A549 (cell line): ENCODE results near the gene DGKK. TPM values are rescaled to one million over a fixed set of nuclear protein-coding genes. Genes with fewer than 3 reads are reported as not detected.

ENCODE experiments used
- ATAC-seq, 2 experiments: fragments of 200-7000 bp in 1 of 2; fragments of >200 bp in 1 of 2; cut with Nextera tagmentation in 1 of 2; cut with Tn5 transposase in 1 of 2; 3 replicates each; pipeline versions ENCODE4 v1.8.0 to v1.9.1; 2018 to 2020; ENCODE audit warnings: mild to moderate bottlenecking in 1 of 2, moderate library complexity in 1 of 2
- CTCF ChIA-PET: fragments of 300-600 bp; sonication (Branson Sonifier 250); formaldehyde crosslinking; extraction: SDS; loops from one replicate; lab custom pipeline; 2021; ENCODE audit warnings: antibody characterized with exemption, inconsistent platforms; lab: Yijun Ruan, JAX
- POLR2A ChIA-PET: fragments of 350-600 bp; formaldehyde crosslinking; extraction: SDS; loops from one replicate; lab custom pipeline; 2021; ENCODE audit warnings: antibody characterized with exemption, inconsistent platforms; lab: Yijun Ruan, JAX
- DNase-seq, 2 experiments: peaks; one replicate each; pipeline versions ENCODE4 v3.0.0 to v3.0.0-alpha.2; 2011 to 2016; ENCODE audit warnings: low read depth in 1 of 2, low spot score in 1 of 2
- FAIRE-seq: peaks from 2 replicates; lab custom pipeline; 2011; peaks lifted over from hg19 to GRCh38; lab: Jason Lieb, UNC
- H3K27ac ChIP-seq, 2 experiments: fragments of >200 bp; sonication (Bioruptor Twin); formaldehyde crosslinking; 3 replicates each; pipeline ENCODE4 v1.5.1; 2016 to 2017
- H3K4me1 ChIP-seq: fragments of >200 bp; sonication (Bioruptor Twin); formaldehyde crosslinking; 3 replicates; pipeline ENCODE4 v1.6.1; 2016
- H3K4me2 ChIP-seq: fragments of >200 bp; sonication (Bioruptor Twin); formaldehyde crosslinking; 3 replicates; pipeline ENCODE4 v1.6.1; 2016
- H3K4me3 ChIP-seq: fragments of >200 bp; sonication (Bioruptor Twin); formaldehyde crosslinking; 3 replicates; pipeline ENCODE4 v1.5.1; 2016
- H3K9me3 ChIP-seq: fragments of >200 bp; sonication (Bioruptor Twin); formaldehyde crosslinking; 3 replicates; pipeline ENCODE4 v1.6.1; 2016
- BHLHE40 ChIP-seq: IDR thresholded peaks from 2 replicates; pipeline ENCODE4 v1.6.1; 2012; ENCODE audit warnings: low read depth, low read length, inconsistent platforms
- CEBPB ChIP-seq, 2 experiments: fragments of >200 bp in 1 of 2; sonication (Bioruptor Twin) in 1 of 2; formaldehyde crosslinking in 1 of 2; IDR thresholded peaks; 2 replicates each; pipeline ENCODE4 v1.6.1; 2012 to 2016
- CHD2 ChIP-seq: fragments of 150-350 bp; IDR thresholded peaks from 2 replicates; pipeline ENCODE4 v1.6.1; 2014; ENCODE audit warnings: low read length; ENCODE audit not compliant: partially characterized antibody
- EHF ChIP-seq: fragments of 250-450 bp; sonication (Bioruptor Pico); IDR thresholded peaks from 2 replicates; pipeline ENCODE4 v1.5.0; 2020; ENCODE audit warnings: mild to moderate bottlenecking
- EP300 ChIP-seq, 2 experiments: fragments of >200 bp; sonication (Bioruptor Twin); formaldehyde crosslinking; IDR thresholded peaks; 2 replicates in 1 of 2; 3 replicates in 1 of 2; pipeline ENCODE4 v1.6.1; 2016 to 2017
- GATA3 ChIP-seq: IDR thresholded peaks from 2 replicates; pipeline ENCODE4 v1.6.1; 2012; ENCODE audit warnings: borderline replicate concordance
- HOXB13 ChIP-seq: fragments of 250-450 bp; sonication (Bioruptor Pico); IDR thresholded peaks from 2 replicates; pipeline ENCODE4 v1.5.0; 2020; ENCODE audit warnings: low read depth, mild to moderate bottlenecking, moderate library complexity
- JUN ChIP-seq, 2 experiments: fragments of >200 bp; sonication (Bioruptor Twin); formaldehyde crosslinking; IDR thresholded peaks; 2 replicates in 1 of 2; 3 replicates in 1 of 2; pipeline ENCODE4 v1.6.1; 2016 to 2017
- KDM1A ChIP-seq: fragments of 200-600 bp; sonication (generic); IDR thresholded peaks from 2 replicates; pipeline ENCODE4 v1.6.1; 2016; ENCODE audit warnings: low read depth, mild to moderate bottlenecking
- KDM5A ChIP-seq: fragments of 200-600 bp; sonication (generic); IDR thresholded peaks from 2 replicates; pipeline ENCODE4 v1.6.1; 2016; ENCODE audit warnings: antibody characterized with exemption, mild to moderate bottlenecking
- MAFK ChIP-seq: fragments of 450-650 bp; IDR thresholded peaks from 2 replicates; pipeline ENCODE4 v1.6.1; 2014; ENCODE audit not compliant: partially characterized antibody
- MAZ ChIP-seq: fragments of 150-350 bp; IDR thresholded peaks from 2 replicates; pipeline ENCODE4 v1.6.1; 2014; ENCODE audit warnings: antibody characterized with exemption, low read depth, low read length, borderline replicate concordance
- NPAS2 ChIP-seq: fragments of 250-450 bp; sonication (Bioruptor Pico); IDR thresholded peaks from 2 replicates; pipeline ENCODE4 v1.8.0; 2022; ENCODE audit warnings: mild to moderate bottlenecking, moderate library complexity, borderline replicate concordance
- PHF8 ChIP-seq: fragments of 200-600 bp; sonication (generic); IDR thresholded peaks from 2 replicates; pipeline ENCODE4 v1.6.1; 2016; ENCODE audit warnings: low read depth, mild to moderate bottlenecking, antibody characterized with exemption, moderate library complexity, borderline replicate concordance
- POLR2A ChIP-seq: IDR thresholded peaks from 2 replicates; pipeline ENCODE4 v1.6.1; 2012; ENCODE audit warnings: mild to moderate bottlenecking, low read length
- POLR2AphosphoS2 ChIP-seq: conservative IDR thresholded peaks from 2 replicates; pipeline ENCODE4 v1.6.1; 2012; ENCODE audit warnings: low read length, improper control_type of control experiment, inconsistent platforms
- SMC3 ChIP-seq: fragments of >200 bp; sonication (Bioruptor Twin); formaldehyde crosslinking; IDR thresholded peaks from 3 replicates; pipeline ENCODE4 v1.6.1; 2018; ENCODE audit warnings: inconsistent platforms
- ZC3H11A ChIP-seq: fragments of 450-650 bp; IDR thresholded peaks from 2 replicates; pipeline ENCODE4 v1.6.1; 2014; ENCODE audit warnings: antibody characterized with exemption, mild to moderate bottlenecking
- WGBS: methylation state at CpG from one replicate; pipeline ENCODE4 v1.1.6; 2017; ENCODE audit errors: missing lambda C conversion rate; 5-methylcytosine and 5-hydroxymethylcytosine counted together
- polyA plus RNA-seq, 4 experiments: library from polyadenylated mRNA; depleted of rRNA in 3 of 4; stranded (reverse); fragments of >200 nt; fragmentation: RNase III in 1 of 4; extraction: RNeasy Plus Mini Kit Qiagen cat#74134 plus additional on column Dnase treatment in 1 of 4; gene quantifications; 2 replicates in 3 of 4; 3 replicates in 1 of 4; pipeline ENCODE4 v1.2.3, GENCODE V29; 2011 to 2017
- TF ChIP-seq, protein P1 (sequence below): fragments of 200-600 bp; sonication (generic); IDR thresholded peaks from 2 replicates; pipeline ENCODE4 v1.6.1; 2016; ENCODE audit warnings: antibody characterized with exemption, mild to moderate bottlenecking, moderate library complexity
- TF ChIP-seq, protein P2 (sequence below): fragments of 250-450 bp; sonication (Bioruptor Pico); IDR thresholded peaks from 2 replicates; pipeline ENCODE4 v1.5.0; 2021; ENCODE audit warnings: mild to moderate bottlenecking, moderate library complexity, borderline replicate concordance
- TF ChIP-seq, protein P3 (sequence below): fragments of 150-350 bp; IDR thresholded peaks from 2 replicates; pipeline ENCODE4 v1.6.1; 2014; ENCODE audit warnings: low read depth, mild to moderate bottlenecking, low read length
- TF ChIP-seq, protein P4 (sequence below): fragments of >200 bp; sonication (Bioruptor Twin); formaldehyde crosslinking; IDR thresholded peaks from 3 replicates; pipeline ENCODE4 v1.5.1; 2016

Gene DGKK
- polyA plus RNA-seq, 2 of the 4 experiments (the other 2 are of a cell fraction) = not detected

DNA sequence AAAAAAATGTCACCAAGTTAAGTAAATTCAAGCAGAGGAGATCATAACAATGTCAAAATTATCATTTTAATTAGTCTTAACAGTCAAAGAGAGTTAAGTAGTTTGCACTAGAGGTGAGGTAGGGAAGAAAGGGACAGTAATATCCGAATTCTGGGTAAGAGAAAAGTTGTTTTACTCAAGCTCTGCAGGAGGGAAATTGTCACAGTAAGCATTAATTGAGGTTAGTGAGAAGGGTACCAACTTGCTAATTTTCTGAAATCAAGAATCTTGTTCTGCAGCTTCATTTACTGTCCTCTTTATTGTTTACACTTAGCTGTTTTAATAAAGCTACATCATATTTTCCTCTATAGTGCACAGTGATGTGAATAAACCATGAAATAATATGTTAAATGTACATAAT lies 11.0 kb downstream of the DGKK start:
- Histone ChIP-seq H3K9me3 (no peaks in the 10 kb centered on the region), H3K4me3 (no peak overlapping the region), H3K4me2 (no peak overlapping the region), H3K27ac (no peak overlapping the region), H3K4me1 (no peaks in the 10 kb centered on the region)
- ChIA-PET POLR2A (no interaction called here), CTCF (no interaction called here)
- TF ChIP-seq JUN (IDR thresholded peaks at IDR 0.05) (no peak), MAFK (peak; percentile 36)
- DNase-seq (no peak), FAIRE-seq (no peak), ATAC-seq (no peak)
- 0% methylated on average over 1 of the region's 1 CpG for WGBS

DNA sequence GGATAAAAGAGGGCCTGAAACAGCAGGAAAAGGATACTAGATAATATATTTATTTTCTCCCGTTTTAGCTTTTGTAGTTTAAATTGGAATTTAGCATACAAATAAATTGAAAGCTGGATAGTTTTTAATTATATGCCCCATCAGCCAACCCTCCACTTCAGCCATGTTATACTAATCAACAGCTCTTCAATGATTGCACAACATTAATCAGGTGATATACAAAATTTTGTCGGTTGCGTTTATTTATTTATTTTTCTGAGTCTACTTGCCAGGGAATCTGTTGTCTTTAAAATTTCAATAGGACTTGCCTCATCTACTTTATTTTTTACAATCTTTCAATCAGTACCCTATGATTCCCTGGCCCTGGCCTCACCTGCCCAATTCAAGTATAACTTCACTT lies 12.1 kb downstream of the DGKK start:
- 70% methylated on average over 3 of the region's 3 CpGs for WGBS
- no peaks in the 10 kb centered on the region for H3K4me1 ChIP-seq
- H3K4me3 ChIP-seq = no peak overlapping the region
- H3K27ac ChIP-seq = no peak overlapping the region
- ATAC-seq = no peak
- FAIRE-seq = no peak
- H3K4me2 ChIP-seq = no peak overlapping the region
- TF ChIP-seq KDM5A = no peak
- TF ChIP-seq BHLHE40 = no peak
- TF ChIP-seq, protein P1, sequence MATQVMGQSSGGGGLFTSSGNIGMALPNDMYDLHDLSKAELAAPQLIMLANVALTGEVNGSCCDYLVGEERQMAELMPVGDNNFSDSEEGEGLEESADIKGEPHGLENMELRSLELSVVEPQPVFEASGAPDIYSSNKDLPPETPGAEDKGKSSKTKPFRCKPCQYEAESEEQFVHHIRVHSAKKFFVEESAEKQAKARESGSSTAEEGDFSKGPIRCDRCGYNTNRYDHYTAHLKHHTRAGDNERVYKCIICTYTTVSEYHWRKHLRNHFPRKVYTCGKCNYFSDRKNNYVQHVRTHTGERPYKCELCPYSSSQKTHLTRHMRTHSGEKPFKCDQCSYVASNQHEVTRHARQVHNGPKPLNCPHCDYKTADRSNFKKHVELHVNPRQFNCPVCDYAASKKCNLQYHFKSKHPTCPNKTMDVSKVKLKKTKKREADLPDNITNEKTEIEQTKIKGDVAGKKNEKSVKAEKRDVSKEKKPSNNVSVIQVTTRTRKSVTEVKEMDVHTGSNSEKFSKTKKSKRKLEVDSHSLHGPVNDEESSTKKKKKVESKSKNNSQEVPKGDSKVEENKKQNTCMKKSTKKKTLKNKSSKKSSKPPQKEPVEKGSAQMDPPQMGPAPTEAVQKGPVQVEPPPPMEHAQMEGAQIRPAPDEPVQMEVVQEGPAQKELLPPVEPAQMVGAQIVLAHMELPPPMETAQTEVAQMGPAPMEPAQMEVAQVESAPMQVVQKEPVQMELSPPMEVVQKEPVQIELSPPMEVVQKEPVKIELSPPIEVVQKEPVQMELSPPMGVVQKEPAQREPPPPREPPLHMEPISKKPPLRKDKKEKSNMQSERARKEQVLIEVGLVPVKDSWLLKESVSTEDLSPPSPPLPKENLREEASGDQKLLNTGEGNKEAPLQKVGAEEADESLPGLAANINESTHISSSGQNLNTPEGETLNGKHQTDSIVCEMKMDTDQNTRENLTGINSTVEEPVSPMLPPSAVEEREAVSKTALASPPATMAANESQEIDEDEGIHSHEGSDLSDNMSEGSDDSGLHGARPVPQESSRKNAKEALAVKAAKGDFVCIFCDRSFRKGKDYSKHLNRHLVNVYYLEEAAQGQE = no peak
- TF ChIP-seq, protein P2, sequence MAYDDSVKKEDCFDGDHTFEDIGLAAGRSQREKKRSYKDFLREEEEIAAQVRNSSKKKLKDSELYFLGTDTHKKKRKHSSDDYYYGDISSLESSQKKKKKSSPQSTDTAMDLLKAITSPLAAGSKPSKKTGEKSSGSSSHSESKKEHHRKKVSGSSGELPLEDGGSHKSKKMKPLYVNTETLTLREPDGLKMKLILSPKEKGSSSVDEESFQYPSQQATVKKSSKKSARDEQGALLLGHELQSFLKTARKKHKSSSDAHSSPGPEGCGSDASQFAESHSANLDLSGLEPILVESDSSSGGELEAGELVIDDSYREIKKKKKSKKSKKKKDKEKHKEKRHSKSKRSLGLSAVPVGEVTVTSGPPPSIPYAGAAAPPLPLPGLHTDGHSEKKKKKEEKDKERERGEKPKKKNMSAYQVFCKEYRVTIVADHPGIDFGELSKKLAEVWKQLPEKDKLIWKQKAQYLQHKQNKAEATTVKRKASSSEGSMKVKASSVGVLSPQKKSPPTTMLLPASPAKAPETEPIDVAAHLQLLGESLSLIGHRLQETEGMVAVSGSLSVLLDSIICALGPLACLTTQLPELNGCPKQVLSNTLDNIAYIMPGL (CRISPR knock-in tag) = no peak
- TF ChIP-seq POLR2AphosphoS2 = no peak
- no peak for TF ChIP-seq ZC3H11A
- TF ChIP-seq EHF = no peak
- TF ChIP-seq KDM1A = no peak
- no peak for TF ChIP-seq GATA3
- no peak for TF ChIP-seq PHF8
- TF ChIP-seq CHD2 = no peak
- no peak for TF ChIP-seq NPAS2 (CRISPR knock-in tag)
- TF ChIP-seq, protein P3, sequence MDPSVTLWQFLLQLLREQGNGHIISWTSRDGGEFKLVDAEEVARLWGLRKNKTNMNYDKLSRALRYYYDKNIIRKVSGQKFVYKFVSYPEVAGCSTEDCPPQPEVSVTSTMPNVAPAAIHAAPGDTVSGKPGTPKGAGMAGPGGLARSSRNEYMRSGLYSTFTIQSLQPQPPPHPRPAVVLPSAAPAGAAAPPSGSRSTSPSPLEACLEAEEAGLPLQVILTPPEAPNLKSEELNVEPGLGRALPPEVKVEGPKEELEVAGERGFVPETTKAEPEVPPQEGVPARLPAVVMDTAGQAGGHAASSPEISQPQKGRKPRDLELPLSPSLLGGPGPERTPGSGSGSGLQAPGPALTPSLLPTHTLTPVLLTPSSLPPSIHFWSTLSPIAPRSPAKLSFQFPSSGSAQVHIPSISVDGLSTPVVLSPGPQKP = no peak
- TF ChIP-seq HOXB13 (CRISPR knock-in tag) = no peak
- TF ChIP-seq EP300 (IDR thresholded peaks at IDR 0.05) = no peak
- TF ChIP-seq POLR2A = no peak
- TF ChIP-seq SMC3 = no peak
- TF ChIP-seq CEBPB (IDR thresholded peaks at IDR 0.05) = no peak
- TF ChIP-seq, protein P4, sequence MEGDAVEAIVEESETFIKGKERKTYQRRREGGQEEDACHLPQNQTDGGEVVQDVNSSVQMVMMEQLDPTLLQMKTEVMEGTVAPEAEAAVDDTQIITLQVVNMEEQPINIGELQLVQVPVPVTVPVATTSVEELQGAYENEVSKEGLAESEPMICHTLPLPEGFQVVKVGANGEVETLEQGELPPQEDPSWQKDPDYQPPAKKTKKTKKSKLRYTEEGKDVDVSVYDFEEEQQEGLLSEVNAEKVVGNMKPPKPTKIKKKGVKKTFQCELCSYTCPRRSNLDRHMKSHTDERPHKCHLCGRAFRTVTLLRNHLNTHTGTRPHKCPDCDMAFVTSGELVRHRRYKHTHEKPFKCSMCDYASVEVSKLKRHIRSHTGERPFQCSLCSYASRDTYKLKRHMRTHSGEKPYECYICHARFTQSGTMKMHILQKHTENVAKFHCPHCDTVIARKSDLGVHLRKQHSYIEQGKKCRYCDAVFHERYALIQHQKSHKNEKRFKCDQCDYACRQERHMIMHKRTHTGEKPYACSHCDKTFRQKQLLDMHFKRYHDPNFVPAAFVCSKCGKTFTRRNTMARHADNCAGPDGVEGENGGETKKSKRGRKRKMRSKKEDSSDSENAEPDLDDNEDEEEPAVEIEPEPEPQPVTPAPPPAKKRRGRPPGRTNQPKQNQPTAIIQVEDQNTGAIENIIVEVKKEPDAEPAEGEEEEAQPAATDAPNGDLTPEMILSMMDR = no peak
- TF ChIP-seq MAZ = no peak
- CTCF ChIA-PET = no interaction called here
- POLR2A ChIA-PET = no interaction called here
- no peak for DNase-seq
- H3K9me3 ChIP-seq = no peaks in the 10 kb centered on the region
